ENCODE results near the gene ODAPH. TPM values are rescaled to one million over a fixed set of nuclear protein-coding genes. Genes with fewer than 3 reads are reported as not detected.

ODAPH gene
- total RNA-seq, 4 donors from 2014 or later = not detected

- in situ Hi-C loops (cut with MboI; ENCODE audit: low pct_ligation_motif_present in 1 of 4, low pct_unique_long_range_greater_than_20kb in 1 of 4, low sequenced_read_pairs in 3 of 4) = no loop called here
- peak overlapping the region; percentile 67 to 85 (median 78) for H3K4me3 ChIP-seq
- 0% methylated on average over 7 to 11 of the region's 12 CpGs for WGBS, 2 donors (ENCODE audit: low coverage in 1 of 2)
- DNase-seq = no peak
- intact Hi-C loops (cut with DNase I; ENCODE audit: low total_unique reads) = no loop called here
- peaks cover 14 to 62% (median 38%) of the 10 kb centered on the region in 4 donors for H3K4me1 ChIP-seq
- no peak for TF ChIP-seq CTCF (IDR thresholded peaks at IDR 0.05)
- no peak for TF ChIP-seq EP300 (IDR thresholded peaks at IDR 0.05; ENCODE audit: low read depth)
- TF ChIP-seq POLR2A (IDR thresholded peaks at IDR 0.05) = no peak
- TF ChIP-seq POLR2AphosphoS5 (IDR thresholded peaks at IDR 0.05) = no peak
- H3K36me3 ChIP-seq = peaks cover 0 to 15% (median 3%) of the 10 kb centered on the region in 4 donors
- H3K9me3 ChIP-seq = no peaks in the 10 kb centered on the region
- H3K27me3 ChIP-seq = no peaks in the 10 kb centered on the region
- peak overlapping the region; percentile 93 to 99 (median 96) for H3K27ac ChIP-seq
Observed at GRCh38 chr4:75513526-75514130, 42.2 kb upstream of the ODAPH start.

DNA sequence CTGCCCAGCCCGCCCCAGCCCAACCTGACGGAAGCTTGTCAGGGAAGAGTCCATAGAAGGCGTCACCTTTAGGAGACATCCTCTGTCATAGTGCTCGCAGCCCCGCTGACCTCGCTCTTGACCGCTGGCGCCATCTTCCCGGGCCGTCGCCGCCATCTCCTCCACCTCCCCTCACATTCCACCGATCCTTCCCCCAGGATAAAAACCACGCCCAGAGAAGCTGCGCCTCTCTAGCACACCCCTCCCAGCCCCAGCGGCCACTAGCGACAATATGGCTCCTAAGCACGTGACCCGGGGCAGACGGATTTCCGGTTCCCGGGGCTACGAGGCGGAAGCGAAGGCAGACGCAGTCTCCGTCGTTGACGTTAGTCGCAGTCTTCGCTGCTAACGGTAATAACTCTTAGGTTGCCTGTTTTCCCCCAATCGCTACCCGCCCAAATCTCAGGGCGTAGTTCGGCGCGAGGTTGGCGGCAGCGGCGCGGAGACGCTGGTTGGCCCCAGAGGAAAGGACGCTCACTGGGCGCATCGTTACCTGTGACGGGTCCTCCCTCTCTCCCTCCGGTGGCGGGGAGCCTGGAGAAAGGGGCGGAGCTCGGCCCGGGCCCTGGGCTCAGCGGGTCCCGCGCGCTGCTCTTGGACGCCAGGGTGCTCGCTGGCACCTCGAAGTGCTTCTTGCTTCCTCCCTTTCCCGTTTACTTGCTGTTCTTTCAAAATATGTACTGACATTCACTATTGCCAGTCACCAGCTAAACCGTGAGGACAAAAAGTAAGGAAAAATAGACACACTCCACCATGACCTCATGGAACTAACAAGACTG, 41.5 kb upstream of the ODAPH start, which contains the start of the genes RCHY1 and THAP6:
RCHY1 (minus strand) TSS at position 273 of the 818 bp plus-strand sequence; CDS start at position 156, 117 bp downstream.
THAP6 (plus strand) TSS at position 343 of the 818 bp plus-strand sequence. CDS start 980 bp downstream, outside the sequence.
- Histone ChIP-seq H3K27ac (peak within 1 kb of the TSS; percentile 93 to 99 (median 96)), H3K4me1 (peaks cover 11 to 55% (median 38%) of the 10 kb centered on the region in 4 donors), H3K27me3 (no peaks in the 10 kb centered on the region), H3K36me3 (peaks cover 0 to 18% (median 3%) of the 10 kb centered on the region in 4 donors), H3K4me3 (peak within 1 kb of the TSS; percentile 67 to 85 (median 78)), H3K9me3 (no peaks in the 10 kb centered on the region)
- TF ChIP-seq POLR2A (IDR thresholded peaks at IDR 0.05) = peak; percentile 95
- peak; percentile 89 to 97 (median 96) for TF ChIP-seq POLR2AphosphoS5 (IDR thresholded peaks at IDR 0.05)
- TF ChIP-seq EP300 (IDR thresholded peaks at IDR 0.05; ENCODE audit: low read depth) = no peak
- peak in 1 of 5 experiments; percentile 36 for TF ChIP-seq CTCF (IDR thresholded peaks at IDR 0.05)
- DNase-seq = peak; percentile 97
- WGBS, 2 donors (ENCODE audit: low coverage in 1 of 2) = 0 to 1% methylated on average over 24 to 61 of the region's 61 CpGs
- intact Hi-C loops (cut with DNase I; ENCODE audit: low total_unique reads) (no loop called here), in situ Hi-C loops (cut with MboI; ENCODE audit: low pct_ligation_motif_present in 1 of 4, low pct_unique_long_range_greater_than_20kb in 1 of 4, low sequenced_read_pairs in 3 of 4) (no loop called here)

DNA sequence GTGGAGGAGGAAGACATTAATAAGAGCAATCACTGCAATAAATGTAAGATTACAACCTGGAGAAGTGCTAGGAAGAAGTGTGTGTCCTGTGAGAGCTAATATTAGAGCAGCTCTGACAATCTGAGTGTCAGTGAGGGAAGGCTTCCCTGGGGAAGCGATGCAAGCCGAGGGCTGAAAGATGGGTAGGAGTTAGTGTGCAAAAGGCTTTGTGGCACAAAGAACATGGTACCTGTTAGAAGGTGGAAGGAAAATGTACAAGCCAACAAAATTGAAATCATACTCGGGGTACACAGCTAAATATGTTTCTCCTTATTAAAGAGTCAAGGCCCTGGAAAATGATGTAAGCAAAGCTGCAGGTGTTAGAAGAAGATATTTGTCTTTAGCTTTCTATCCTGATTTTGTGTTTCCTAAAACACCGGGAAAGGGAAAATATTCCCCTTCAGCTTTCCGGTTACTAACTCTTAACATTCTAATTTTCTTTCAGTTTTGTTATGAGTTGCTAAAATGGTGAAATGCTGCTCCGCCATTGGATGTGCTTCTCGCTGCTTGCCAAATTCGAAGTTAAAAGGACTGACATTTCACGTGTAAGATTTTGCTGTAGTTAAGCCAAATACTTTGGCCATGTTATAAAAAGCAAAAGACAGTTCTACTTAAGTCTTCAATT, 40.8 kb upstream of the ODAPH start:
- peaks cover 0 to 18% (median 3%) of the 10 kb centered on the region in 4 donors for H3K36me3 ChIP-seq
- H3K4me3 ChIP-seq = peak overlapping the region; percentile 67 to 85 (median 78)
- WGBS, 2 donors (ENCODE audit: low coverage in 1 of 2) = 16 to 25% methylated on average over 9 of the region's 9 CpGs
- H3K9me3 ChIP-seq = no peaks in the 10 kb centered on the region
- intact Hi-C loops (cut with DNase I; ENCODE audit: low total_unique reads) (no loop called here), in situ Hi-C loops (cut with MboI; ENCODE audit: low pct_ligation_motif_present in 1 of 4, low pct_unique_long_range_greater_than_20kb in 1 of 4, low sequenced_read_pairs in 3 of 4) (no loop called here)
- no peak for TF ChIP-seq POLR2AphosphoS5 (IDR thresholded peaks at IDR 0.05)
- TF ChIP-seq POLR2A (IDR thresholded peaks at IDR 0.05) = no peak
- TF ChIP-seq CTCF (IDR thresholded peaks at IDR 0.05) = no peak
- TF ChIP-seq EP300 (IDR thresholded peaks at IDR 0.05; ENCODE audit: low read depth) = no peak
- H3K4me1 ChIP-seq = peaks cover 11 to 48% (median 38%) of the 10 kb centered on the region in 4 donors
- no peak for DNase-seq
- H3K27me3 ChIP-seq = no peaks in the 10 kb centered on the region
- peak overlapping the region; percentile 93 to 99 (median 96) for H3K27ac ChIP-seq

All from transverse colon (tissue), 4 donors.